AG04449 (cell line): Measurements from ENCODE around the gene MRPL52.
A peak's percentile ranks its signal among the peaks of the same experiment; 100 is the strongest.

ENCODE experiments used
- CTCF ChIA-PET: fragments of 350-600 bp; formaldehyde crosslinking; extraction: SDS; loops from one replicate; lab custom pipeline; 2021; ENCODE audit warnings: antibody characterized with exemption; lab: Yijun Ruan, JAX
- POLR2A ChIA-PET: fragments of 400-600, 350-600 bp; formaldehyde crosslinking; extraction: SDS; loops from one replicate; lab custom pipeline; 2020; ENCODE audit warnings: antibody characterized with exemption, inconsistent platforms; lab: Yijun Ruan, JAX
- DNase-seq: peaks from one replicate; pipeline ENCODE4 v3.0.0-alpha.2; 2010; ENCODE audit warnings: low read depth, low spot score
- H3K4me3 ChIP-seq: 2 replicates; pipeline ENCODE4 v1.5.1; 2011; ENCODE audit warnings: low read depth, mild to moderate bottlenecking, control low read depth, low read length
- CTCF ChIP-seq: IDR thresholded peaks from one replicate; pipeline ENCODE4 v1.5.1; 2011; ENCODE audit warnings: mild to moderate bottlenecking, moderate library complexity, low read length, control low read depth, inconsistent platforms; ENCODE audit not compliant: insufficient read depth; ENCODE audit errors: missing control alignments

MRPL52 gene

GRCh38 chr14:22838631-22839041 lies 8.9 kb downstream of the MRPL52 start:
- ChIA-PET POLR2A (interaction anchor here (0.7 to 9.2 kb wide), 7 partner anchors 9 to 282 kb away, joined by 3 to 158 read pairs (median 7); partner anchors contain the start of gene MRPL52), CTCF (interaction anchor here (0.9 to 13.5 kb wide), 11 partner anchors 8 to 282 kb away, joined by 3 to 272 read pairs (median 10); no protein-coding TSS in a partner anchor)
- DNase-seq, result no peak
- TF ChIP-seq CTCF, result no peak
- H3K4me3 ChIP-seq, result peak overlapping the region; percentile 90

GRCh38 chr14:22839159-22839779 lies 9.6 kb downstream of the MRPL52 start:
- CTCF ChIA-PET, result interaction anchor here (1.1 to 13.5 kb wide), 10 partner anchors 9 to 283 kb away, joined by 4 to 272 read pairs (median 12); no protein-coding TSS in a partner anchor

GRCh38 chr14:22841311-22841710 lies 11.6 kb downstream of the MRPL52 start:
- CTCF ChIA-PET, result interaction anchor here (0.9 to 13.5 kb wide), 4 partner anchors 9 to 284 kb away, joined by 3 to 272 read pairs (median 4); no protein-coding TSS in a partner anchor
- no peak for TF ChIP-seq CTCF
- H3K4me3 ChIP-seq, result no peak overlapping the region
- POLR2A ChIA-PET, result interaction anchor here (0.7 to 9.2 kb wide), 3 partner anchors 9 to 75 kb away, joined by 3 to 158 read pairs (median 3); no protein-coding TSS in a partner anchor
- no peak for DNase-seq

More at GRCh38 chr14:22839159-22839779, 9.6 kb downstream of the MRPL52 start:
- peak overlapping the region; percentile 90 for H3K4me3 ChIP-seq
- TF ChIP-seq CTCF, result no peak
- POLR2A ChIA-PET, result interaction anchor here (1.2 to 9.2 kb wide), 4 partner anchors 9 to 20 kb away, joined by 3 to 158 read pairs (median 12); partner anchors contain the start of gene MRPL52
- DNase-seq, result no peak

- DNase-seq, result no peak
- no peak overlapping the region for H3K4me3 ChIP-seq
- no peak for TF ChIP-seq CTCF
- POLR2A ChIA-PET, result interaction anchor here (9.2 kb wide), 1 partner anchor 8 kb away, joined by 158 read pairs; no protein-coding TSS in a partner anchor
- CTCF ChIA-PET, result interaction anchor here (1.7 to 13.5 kb wide), 2 partner anchors 9 to 31 kb away, joined by 4 to 272 read pairs; no protein-coding TSS in a partner anchor
Observed at GRCh38 chr14:22841769-22842168, 12.1 kb downstream of the MRPL52 start.

- no peak overlapping the region for H3K4me3 ChIP-seq
- DNase-seq, result no peak
- CTCF ChIA-PET, result interaction anchor here (0.8 to 13.5 kb wide), 6 partner anchors 8 to 290 kb away, joined by 3 to 272 read pairs (median 4); no protein-coding TSS in a partner anchor
- POLR2A ChIA-PET, result interaction anchor here (1.0 kb wide), 1 partner anchor 19 kb away, joined by 3 read pairs; no protein-coding TSS in a partner anchor
- TF ChIP-seq CTCF, result no peak
Observed at GRCh38 chr14:22842211-22843122, 12.8 kb downstream of the MRPL52 start.
